A549 (cell line): ENCODE data around the gene SP4. TPM values are rescaled to one million over a fixed set of nuclear protein-coding genes. Genes with fewer than 3 reads are reported as not detected.

Source experiments
- ATAC-seq, 2 experiments: fragments of 200-7000 bp in 1 of 2; fragments of >200 bp in 1 of 2; cut with Nextera tagmentation in 1 of 2; cut with Tn5 transposase in 1 of 2; 3 replicates each; pipeline versions ENCODE4 v1.8.0 to v1.9.1; 2018 to 2020; ENCODE audit warnings: mild to moderate bottlenecking in 1 of 2, moderate library complexity in 1 of 2
- CTCF ChIA-PET: fragments of 300-600 bp; sonication (Branson Sonifier 250); formaldehyde crosslinking; extraction: SDS; loops from one replicate; lab custom pipeline; 2021; ENCODE audit warnings: antibody characterized with exemption, inconsistent platforms; lab: Yijun Ruan, JAX
- POLR2A ChIA-PET: fragments of 350-600 bp; formaldehyde crosslinking; extraction: SDS; loops from one replicate; lab custom pipeline; 2021; ENCODE audit warnings: antibody characterized with exemption, inconsistent platforms; lab: Yijun Ruan, JAX
- DNase-seq, 2 experiments: peaks; one replicate each; pipeline versions ENCODE4 v3.0.0 to v3.0.0-alpha.2; 2011 to 2016; ENCODE audit warnings: low read depth in 1 of 2, low spot score in 1 of 2
- FAIRE-seq: peaks from 2 replicates; lab custom pipeline; 2011; peaks lifted over from hg19 to GRCh38; lab: Jason Lieb, UNC
- H3K27ac ChIP-seq, 2 experiments: fragments of >200 bp; sonication (Bioruptor Twin); formaldehyde crosslinking; 3 replicates each; pipeline ENCODE4 v1.5.1; 2016 to 2017
- H3K4me1 ChIP-seq: fragments of >200 bp; sonication (Bioruptor Twin); formaldehyde crosslinking; 3 replicates; pipeline ENCODE4 v1.6.1; 2016
- H3K4me2 ChIP-seq: fragments of >200 bp; sonication (Bioruptor Twin); formaldehyde crosslinking; 3 replicates; pipeline ENCODE4 v1.6.1; 2016
- H3K4me3 ChIP-seq: fragments of >200 bp; sonication (Bioruptor Twin); formaldehyde crosslinking; 3 replicates; pipeline ENCODE4 v1.5.1; 2016
- H3K9me3 ChIP-seq: fragments of >200 bp; sonication (Bioruptor Twin); formaldehyde crosslinking; 3 replicates; pipeline ENCODE4 v1.6.1; 2016
- BHLHE40 ChIP-seq: IDR thresholded peaks from 2 replicates; pipeline ENCODE4 v1.6.1; 2012; ENCODE audit warnings: low read depth, low read length, inconsistent platforms
- CBX8 ChIP-seq: fragments of 200-600 bp; sonication (generic); IDR thresholded peaks from 2 replicates; pipeline ENCODE4 v1.6.1; 2016
- CEBPB ChIP-seq, 2 experiments: fragments of >200 bp in 1 of 2; sonication (Bioruptor Twin) in 1 of 2; formaldehyde crosslinking in 1 of 2; IDR thresholded peaks; 2 replicates each; pipeline ENCODE4 v1.6.1; 2012 to 2016
- EHMT2 ChIP-seq: fragments of 200-600 bp; sonication (generic); IDR thresholded peaks from 2 replicates; pipeline ENCODE4 v1.6.1; 2016; ENCODE audit warnings: antibody characterized with exemption, low read depth, mild to moderate bottlenecking, moderate library complexity
- HDAC2 ChIP-seq: fragments of 200-600 bp; sonication (generic); IDR thresholded peaks from 2 replicates; pipeline ENCODE4 v1.6.1; 2016
- JUN ChIP-seq, 2 experiments: fragments of >200 bp; sonication (Bioruptor Twin); formaldehyde crosslinking; IDR thresholded peaks; 2 replicates in 1 of 2; 3 replicates in 1 of 2; pipeline ENCODE4 v1.6.1; 2016 to 2017
- KDM1A ChIP-seq: fragments of 200-600 bp; sonication (generic); IDR thresholded peaks from 2 replicates; pipeline ENCODE4 v1.6.1; 2016; ENCODE audit warnings: low read depth, mild to moderate bottlenecking
- KDM5A ChIP-seq: fragments of 200-600 bp; sonication (generic); IDR thresholded peaks from 2 replicates; pipeline ENCODE4 v1.6.1; 2016; ENCODE audit warnings: antibody characterized with exemption, mild to moderate bottlenecking
- MAFK ChIP-seq: fragments of 450-650 bp; IDR thresholded peaks from 2 replicates; pipeline ENCODE4 v1.6.1; 2014; ENCODE audit not compliant: partially characterized antibody
- NFE2L2 ChIP-seq: fragments of 150-350 bp; conservative IDR thresholded peaks from 2 replicates; pipeline ENCODE4 v1.6.1; 2014; ENCODE audit warnings: low read length
- NR3C1 ChIP-seq: fragments of >200 bp; sonication (Bioruptor Twin); formaldehyde crosslinking; IDR thresholded peaks from 3 replicates; pipeline ENCODE4 v1.6.1; 2017
- PHF8 ChIP-seq: fragments of 200-600 bp; sonication (generic); IDR thresholded peaks from 2 replicates; pipeline ENCODE4 v1.6.1; 2016; ENCODE audit warnings: low read depth, mild to moderate bottlenecking, antibody characterized with exemption, moderate library complexity, borderline replicate concordance
- POLR2AphosphoS2 ChIP-seq: conservative IDR thresholded peaks from 2 replicates; pipeline ENCODE4 v1.6.1; 2012; ENCODE audit warnings: low read length, improper control_type of control experiment, inconsistent platforms
- RAD21 ChIP-seq, 2 experiments: fragments of >200 bp in 1 of 2; sonication (Bioruptor Twin) in 1 of 2; formaldehyde crosslinking in 1 of 2; IDR thresholded peaks in 1 of 2; conservative IDR thresholded peaks in 1 of 2; 2 replicates in 1 of 2; 3 replicates in 1 of 2; pipeline ENCODE4 v1.6.1; 2012 to 2018; ENCODE audit warnings: inconsistent platforms in 1 of 2
- SMC3 ChIP-seq: fragments of >200 bp; sonication (Bioruptor Twin); formaldehyde crosslinking; IDR thresholded peaks from 3 replicates; pipeline ENCODE4 v1.6.1; 2018; ENCODE audit warnings: inconsistent platforms
- TFCP2L1 ChIP-seq: fragments of 250-450 bp; sonication (Bioruptor Pico); IDR thresholded peaks from 2 replicates; pipeline ENCODE4 v1.5.0; 2021; ENCODE audit warnings: mild to moderate bottlenecking
- TP53 ChIP-seq: fragments of 250-450 bp; sonication (Bioruptor Pico); IDR thresholded peaks from 2 replicates; pipeline ENCODE4 v1.5.0; 2021; ENCODE audit warnings: mild to moderate bottlenecking, moderate library complexity
- ZC3H11A ChIP-seq: fragments of 450-650 bp; IDR thresholded peaks from 2 replicates; pipeline ENCODE4 v1.6.1; 2014; ENCODE audit warnings: antibody characterized with exemption, mild to moderate bottlenecking
- ZNF302 ChIP-seq: fragments of 250-450 bp; sonication (Bioruptor Pico); IDR thresholded peaks from 2 replicates; pipeline ENCODE4 v1.9.0; 2021; ENCODE audit warnings: inconsistent platforms, mild to moderate bottlenecking, moderate library complexity
- WGBS: methylation state at CpG from one replicate; pipeline ENCODE4 v1.1.6; 2017; ENCODE audit errors: missing lambda C conversion rate; 5-methylcytosine and 5-hydroxymethylcytosine counted together
- polyA plus RNA-seq, 4 experiments: library from polyadenylated mRNA; depleted of rRNA in 3 of 4; stranded (reverse); fragments of >200 nt; fragmentation: RNase III in 1 of 4; extraction: RNeasy Plus Mini Kit Qiagen cat#74134 plus additional on column Dnase treatment in 1 of 4; gene quantifications; 2 replicates in 3 of 4; 3 replicates in 1 of 4; pipeline ENCODE4 v1.2.3, GENCODE V29; 2011 to 2017
- TF ChIP-seq, protein P1 (sequence below): fragments of 250-450 bp; sonication (Bioruptor Pico); IDR thresholded peaks from 2 replicates; pipeline ENCODE4 v1.5.0; 2021; ENCODE audit warnings: mild to moderate bottlenecking, moderate library complexity, borderline replicate concordance
- TF ChIP-seq, protein P2 (sequence below): fragments of >200 bp; sonication (Bioruptor Twin); formaldehyde crosslinking; IDR thresholded peaks from 2 replicates; pipeline ENCODE4 v1.6.1; 2016
- TF ChIP-seq, protein P3 (sequence below): IDR thresholded peaks from 2 replicates; pipeline ENCODE4 v1.6.1; 2012
- TF ChIP-seq, protein P4 (sequence below): fragments of >200 bp; sonication (Bioruptor Twin); formaldehyde crosslinking; IDR thresholded peaks from 3 replicates; pipeline ENCODE4 v1.5.1; 2016
- TF ChIP-seq, protein P5 (sequence below): IDR thresholded peaks from 2 replicates; pipeline ENCODE4 v1.6.1; 2012; ENCODE audit warnings: low read depth, borderline replicate concordance

Gene SP4
- polyA plus RNA-seq, 2 of the 4 experiments (the other 2 are of a cell fraction), result 1.9 to 5.3 TPM

DNA sequence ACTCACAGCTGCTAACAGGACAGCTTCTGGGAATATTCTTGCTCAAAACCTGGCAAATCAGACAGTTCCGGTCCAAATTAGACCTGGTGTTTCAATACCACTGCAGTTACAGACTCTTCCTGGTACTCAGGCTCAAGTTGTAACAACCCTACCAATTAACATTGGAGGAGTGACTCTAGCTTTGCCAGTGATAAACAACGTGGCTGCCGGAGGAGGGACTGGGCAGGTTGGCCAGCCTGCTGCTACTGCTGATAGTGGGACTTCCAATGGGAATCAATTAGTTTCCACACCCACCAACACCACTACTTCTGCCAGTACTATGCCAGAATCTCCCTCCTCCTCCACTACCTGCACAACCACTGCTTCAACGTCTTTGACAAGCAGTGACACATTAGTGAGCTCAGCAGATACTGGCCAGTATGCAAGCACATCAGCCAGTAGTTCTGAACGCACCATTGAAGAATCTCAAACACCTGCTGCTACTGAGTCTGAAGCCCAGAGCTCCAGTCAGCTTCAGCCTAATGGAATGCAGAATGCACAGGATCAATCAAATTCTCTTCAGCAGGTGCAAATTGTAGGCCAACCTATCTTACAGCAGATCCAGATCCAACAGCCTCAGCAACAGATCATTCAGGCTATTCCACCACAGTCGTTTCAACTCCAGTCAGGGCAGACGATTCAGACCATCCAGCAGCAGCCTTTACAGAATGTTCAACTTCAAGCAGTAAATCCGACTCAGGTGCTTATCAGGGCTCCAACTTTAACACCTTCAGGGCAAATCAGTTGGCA lies 2.1 kb downstream of the SP4 start:
- ATAC-seq (no peak), FAIRE-seq (no peak), DNase-seq (no peak)
- POLR2A ChIA-PET, result no interaction called here
- Histone ChIP-seq H3K4me3 (no peak overlapping the region), H3K9me3 (no peaks in the 10 kb centered on the region), H3K27ac (no peak overlapping the region), H3K4me2 (no peak overlapping the region), H3K4me1 (peaks cover 6% of the 10 kb centered on the region; the same call in 1 of the 3 replicates)
- CTCF ChIA-PET, result no interaction called here
- no peak for TF ChIP-seq NFE2L2
- TF ChIP-seq HDAC2, result no peak
- TF ChIP-seq, protein P1, sequence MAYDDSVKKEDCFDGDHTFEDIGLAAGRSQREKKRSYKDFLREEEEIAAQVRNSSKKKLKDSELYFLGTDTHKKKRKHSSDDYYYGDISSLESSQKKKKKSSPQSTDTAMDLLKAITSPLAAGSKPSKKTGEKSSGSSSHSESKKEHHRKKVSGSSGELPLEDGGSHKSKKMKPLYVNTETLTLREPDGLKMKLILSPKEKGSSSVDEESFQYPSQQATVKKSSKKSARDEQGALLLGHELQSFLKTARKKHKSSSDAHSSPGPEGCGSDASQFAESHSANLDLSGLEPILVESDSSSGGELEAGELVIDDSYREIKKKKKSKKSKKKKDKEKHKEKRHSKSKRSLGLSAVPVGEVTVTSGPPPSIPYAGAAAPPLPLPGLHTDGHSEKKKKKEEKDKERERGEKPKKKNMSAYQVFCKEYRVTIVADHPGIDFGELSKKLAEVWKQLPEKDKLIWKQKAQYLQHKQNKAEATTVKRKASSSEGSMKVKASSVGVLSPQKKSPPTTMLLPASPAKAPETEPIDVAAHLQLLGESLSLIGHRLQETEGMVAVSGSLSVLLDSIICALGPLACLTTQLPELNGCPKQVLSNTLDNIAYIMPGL (CRISPR knock-in tag), result no peak
- TF ChIP-seq JUN (IDR thresholded peaks at IDR 0.05), result no peak
- no peak for TF ChIP-seq TP53 (CRISPR knock-in tag)
- TF ChIP-seq PHF8, result no peak
- no peak for TF ChIP-seq POLR2AphosphoS2
- TF ChIP-seq ZNF302 (CRISPR knock-in tag), result no peak
- 87% methylated on average over 8 of the region's 8 CpGs for WGBS

DNA sequence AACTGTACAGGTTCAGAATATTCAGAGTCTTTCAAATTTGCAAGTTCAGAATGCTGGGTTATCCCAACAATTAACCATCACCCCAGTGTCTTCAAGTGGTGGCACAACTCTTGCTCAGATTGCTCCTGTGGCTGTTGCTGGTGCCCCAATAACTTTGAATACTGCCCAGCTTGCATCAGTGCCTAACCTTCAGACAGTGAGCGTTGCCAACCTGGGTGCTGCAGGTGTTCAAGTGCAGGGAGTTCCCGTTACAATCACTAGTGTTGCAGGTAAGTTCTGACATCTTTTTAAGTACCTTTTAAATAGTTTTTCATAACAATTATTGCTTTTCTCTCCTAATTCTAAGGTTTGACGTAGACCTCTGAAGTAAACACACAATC lies 2.7 kb downstream of the SP4 start:
- no peak overlapping the region for H3K4me3 ChIP-seq
- WGBS, result 92% methylated on average over 3 of the region's 3 CpGs
- FAIRE-seq, result no peak
- no peak overlapping the region for H3K4me2 ChIP-seq
- no peaks in the 10 kb centered on the region for H3K9me3 ChIP-seq
- POLR2A ChIA-PET, result no interaction called here
- H3K27ac ChIP-seq, result no peak overlapping the region
- ATAC-seq, result no peak
- no peak for DNase-seq
- no peak for TF ChIP-seq TFCP2L1
- no peak for TF ChIP-seq CBX8
- TF ChIP-seq, protein P2, sequence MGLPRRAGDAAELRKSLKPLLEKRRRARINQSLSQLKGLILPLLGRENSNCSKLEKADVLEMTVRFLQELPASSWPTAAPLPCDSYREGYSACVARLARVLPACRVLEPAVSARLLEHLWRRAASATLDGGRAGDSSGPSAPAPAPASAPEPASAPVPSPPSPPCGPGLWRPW, result no peak
- TF ChIP-seq RAD21 (conservative IDR thresholded peaks at IDR 0.05 in 1 of 2, IDR thresholded peaks at IDR 0.05 in 1 of 2), result no peak
- TF ChIP-seq, all 56 proteins: peak for 0
- peaks cover 6% of the 10 kb centered on the region; the same call in 1 of the 3 replicates for H3K4me1 ChIP-seq
- CTCF ChIA-PET, result no interaction called here

DNA sequence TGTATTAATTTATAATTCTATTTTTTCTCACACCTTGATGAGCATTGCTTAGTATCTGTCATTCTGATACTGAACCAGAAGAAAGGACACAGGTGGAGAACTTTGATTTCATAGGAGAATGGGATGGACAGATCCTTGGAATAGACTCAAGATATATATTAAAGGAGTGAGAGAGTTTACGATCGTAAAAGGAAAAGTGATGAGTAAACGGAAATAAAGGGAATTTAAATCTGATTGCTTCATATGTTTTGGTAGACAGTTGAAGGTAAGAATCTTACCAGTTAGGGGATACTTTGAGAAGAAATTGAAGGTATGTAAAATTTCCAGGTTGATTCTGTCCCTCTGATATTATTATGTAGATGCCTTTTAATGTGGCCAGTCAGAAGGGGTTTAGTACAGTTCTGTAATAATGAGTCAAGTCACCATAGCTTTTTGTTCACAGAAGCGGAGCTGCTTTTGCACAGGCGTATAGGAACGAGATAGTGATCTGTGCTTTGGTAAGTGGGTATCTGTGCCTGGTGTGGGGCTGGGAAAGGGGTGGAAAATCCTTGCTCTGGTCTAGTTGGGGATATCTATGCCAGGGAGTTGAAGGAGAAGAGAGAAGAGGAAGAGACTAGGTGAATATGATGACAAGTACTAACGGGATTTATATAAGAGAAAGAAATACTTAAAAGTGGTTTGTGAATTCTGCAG lies 15.4 kb downstream of the SP4 start:
- H3K4me1 ChIP-seq, result no peaks in the 10 kb centered on the region
- ChIA-PET CTCF (no interaction called here), POLR2A (no interaction called here)
- H3K27ac ChIP-seq, result no peak overlapping the region
- ATAC-seq, result no peak
- no peaks in the 10 kb centered on the region for H3K9me3 ChIP-seq
- H3K4me2 ChIP-seq, result no peak overlapping the region
- 87% methylated on average over 7 of the region's 7 CpGs for WGBS
- FAIRE-seq, result no peak
- H3K4me3 ChIP-seq, result no peak overlapping the region
- DNase-seq, result no peak
- peak; percentile 26 for TF ChIP-seq MAFK
- TF ChIP-seq SMC3, result no peak
- TF ChIP-seq, all 56 proteins: peak for 1

DNA sequence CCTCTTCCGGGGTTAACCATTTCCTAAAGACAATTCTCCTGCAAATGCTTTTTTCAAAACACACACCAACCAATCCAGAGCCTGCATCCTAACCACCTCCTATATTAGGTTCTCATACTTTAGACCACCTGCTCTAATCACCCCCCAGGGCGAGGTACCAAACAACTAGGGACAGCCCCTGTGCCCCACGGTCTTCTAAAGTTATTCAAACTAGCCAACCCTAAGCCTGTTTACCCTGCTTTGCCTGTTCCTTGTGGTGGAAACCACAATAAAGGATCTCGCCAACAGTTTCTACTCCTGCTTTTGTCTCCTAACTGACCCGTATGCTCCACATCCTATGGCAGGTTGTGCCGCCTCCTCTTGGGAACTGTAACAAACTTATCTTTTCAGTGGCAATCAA lies 21.1 kb downstream of the SP4 start:
- Histone ChIP-seq H3K27ac (no peak overlapping the region), H3K4me3 (no peak overlapping the region), H3K4me2 (no peak overlapping the region), H3K4me1 (no peaks in the 10 kb centered on the region), H3K9me3 (peaks cover 2% of the 10 kb centered on the region; the same call in 1 of the 3 replicates)
- DNase-seq, result no peak
- CTCF ChIA-PET, result no interaction called here
- 86% methylated on average over 6 of the region's 6 CpGs for WGBS
- POLR2A ChIA-PET, result no interaction called here
- no peak for FAIRE-seq
- no peak for ATAC-seq
- no peak for TF ChIP-seq ZC3H11A
- TF ChIP-seq JUN (IDR thresholded peaks at IDR 0.05), result no peak
- TF ChIP-seq CEBPB (IDR thresholded peaks at IDR 0.05), result no peak
- no peak for TF ChIP-seq NR3C1
- no peak for TF ChIP-seq BHLHE40
- TF ChIP-seq KDM5A, result no peak
- TF ChIP-seq EHMT2, result no peak
- no peak for TF ChIP-seq KDM1A
- TF ChIP-seq, protein P3, sequence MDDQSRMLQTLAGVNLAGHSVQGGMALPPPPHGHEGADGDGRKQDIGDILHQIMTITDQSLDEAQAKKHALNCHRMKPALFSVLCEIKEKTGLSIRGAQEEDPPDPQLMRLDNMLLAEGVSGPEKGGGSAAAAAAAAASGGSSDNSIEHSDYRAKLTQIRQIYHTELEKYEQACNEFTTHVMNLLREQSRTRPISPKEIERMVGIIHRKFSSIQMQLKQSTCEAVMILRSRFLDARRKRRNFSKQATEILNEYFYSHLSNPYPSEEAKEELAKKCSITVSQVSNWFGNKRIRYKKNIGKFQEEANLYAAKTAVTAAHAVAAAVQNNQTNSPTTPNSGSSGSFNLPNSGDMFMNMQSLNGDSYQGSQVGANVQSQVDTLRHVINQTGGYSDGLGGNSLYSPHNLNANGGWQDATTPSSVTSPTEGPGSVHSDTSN, result no peak
- no peak for TF ChIP-seq HDAC2
- TF ChIP-seq, protein P4, sequence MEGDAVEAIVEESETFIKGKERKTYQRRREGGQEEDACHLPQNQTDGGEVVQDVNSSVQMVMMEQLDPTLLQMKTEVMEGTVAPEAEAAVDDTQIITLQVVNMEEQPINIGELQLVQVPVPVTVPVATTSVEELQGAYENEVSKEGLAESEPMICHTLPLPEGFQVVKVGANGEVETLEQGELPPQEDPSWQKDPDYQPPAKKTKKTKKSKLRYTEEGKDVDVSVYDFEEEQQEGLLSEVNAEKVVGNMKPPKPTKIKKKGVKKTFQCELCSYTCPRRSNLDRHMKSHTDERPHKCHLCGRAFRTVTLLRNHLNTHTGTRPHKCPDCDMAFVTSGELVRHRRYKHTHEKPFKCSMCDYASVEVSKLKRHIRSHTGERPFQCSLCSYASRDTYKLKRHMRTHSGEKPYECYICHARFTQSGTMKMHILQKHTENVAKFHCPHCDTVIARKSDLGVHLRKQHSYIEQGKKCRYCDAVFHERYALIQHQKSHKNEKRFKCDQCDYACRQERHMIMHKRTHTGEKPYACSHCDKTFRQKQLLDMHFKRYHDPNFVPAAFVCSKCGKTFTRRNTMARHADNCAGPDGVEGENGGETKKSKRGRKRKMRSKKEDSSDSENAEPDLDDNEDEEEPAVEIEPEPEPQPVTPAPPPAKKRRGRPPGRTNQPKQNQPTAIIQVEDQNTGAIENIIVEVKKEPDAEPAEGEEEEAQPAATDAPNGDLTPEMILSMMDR, result no peak
- TF ChIP-seq TP53 (CRISPR knock-in tag), result no peak
- TF ChIP-seq, protein P5, sequence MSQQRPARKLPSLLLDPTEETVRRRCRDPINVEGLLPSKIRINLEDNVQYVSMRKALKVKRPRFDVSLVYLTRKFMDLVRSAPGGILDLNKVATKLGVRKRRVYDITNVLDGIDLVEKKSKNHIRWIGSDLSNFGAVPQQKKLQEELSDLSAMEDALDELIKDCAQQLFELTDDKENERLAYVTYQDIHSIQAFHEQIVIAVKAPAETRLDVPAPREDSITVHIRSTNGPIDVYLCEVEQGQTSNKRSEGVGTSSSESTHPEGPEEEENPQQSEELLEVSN, result no peak
